GM23338 (cell line): ENCODE results near the gene CCDC3. TPM values are rescaled to one million over a fixed set of nuclear protein-coding genes. Genes with fewer than 3 reads are reported as not detected.

Experiments
- ATAC-seq: fragments of 200-7000 bp; cut with Tn5 transposase; 3 replicates; pipeline ENCODE4 v1.9.1; 2020
- DNase-seq: peaks from one replicate; pipeline ENCODE4 v3.0.0-alpha.2; 2015; ENCODE audit warnings: low spot score
- H2AFZ ChIP-seq: fragments of 200-600 bp; sonication (generic); 2 replicates; pipeline ENCODE4 v1.8.0; 2016; ENCODE audit warnings: antibody characterized with exemption, mild to moderate bottlenecking, moderate library complexity
- H3F3A ChIP-seq: fragments of 200-600 bp; sonication (generic); replicated peaks from 2 replicates; pipeline ENCODE4 v1.8.0; 2017; ENCODE audit warnings: antibody characterized with exemption, mixed run types, low read depth
- H3K27ac ChIP-seq: fragments of 200-600 bp; sonication (generic); 2 replicates; pipeline ENCODE4 v1.6.1; 2016; ENCODE audit warnings: low read depth
- H3K27me3 ChIP-seq: fragments of 200-600 bp; sonication (generic); 2 replicates; pipeline ENCODE4 v1.8.0; 2016; ENCODE audit warnings: mild to moderate bottlenecking, mixed run types, moderate library complexity; ENCODE audit not compliant: insufficient read depth
- H3K36me3 ChIP-seq: fragments of 200-600 bp; sonication (generic); 2 replicates; pipeline ENCODE4 v1.8.0; 2016; ENCODE audit warnings: mild to moderate bottlenecking; ENCODE audit not compliant: insufficient read depth
- H3K4me1 ChIP-seq: fragments of 200-600 bp; sonication (generic); 2 replicates; pipeline ENCODE4 v1.8.0; 2016; ENCODE audit warnings: mild to moderate bottlenecking, moderate library complexity; ENCODE audit not compliant: insufficient read depth
- H3K4me2 ChIP-seq: fragments of 200-600 bp; sonication (generic); 2 replicates; pipeline ENCODE4 v1.7.1; 2017; ENCODE audit warnings: mixed run types
- H3K4me3 ChIP-seq: fragments of 200-600 bp; sonication (generic); 2 replicates; pipeline ENCODE4 v1.6.1; 2016; ENCODE audit warnings: mixed run types
- H3K79me2 ChIP-seq: fragments of 200-600 bp; sonication (generic); replicated peaks from 2 replicates; pipeline ENCODE4 v1.8.0; 2017; ENCODE audit warnings: mild to moderate bottlenecking; ENCODE audit not compliant: insufficient read depth
- H3K9me2 ChIP-seq: fragments of 200-600 bp; sonication (generic); 2 replicates; pipeline ENCODE4 v1.8.0; 2017; ENCODE audit not compliant: insufficient read depth
- H4K20me1 ChIP-seq: fragments of 200-600 bp; sonication (generic); replicated peaks from 2 replicates; pipeline ENCODE4 v1.8.0; 2017; ENCODE audit warnings: mild to moderate bottlenecking; ENCODE audit not compliant: insufficient read depth
- H3K27ac Mint-ChIP-seq: 2 replicates; pipeline ENCODE4 v1.8.0; 2020; ENCODE audit warnings: inconsistent platforms, mild to moderate bottlenecking, moderate library complexity, mixed read lengths
- H3K27me3 Mint-ChIP-seq: 3 replicates; pipeline ENCODE4 v1.8.0; 2022; ENCODE audit warnings: low read depth, mild to moderate bottlenecking, moderate library complexity, mixed read lengths, inconsistent platforms; ENCODE audit not compliant: insufficient read depth, poor library complexity
- H3K36me3 Mint-ChIP-seq: 3 replicates; pipeline ENCODE4 v1.8.0; 2021; ENCODE audit warnings: low read depth, mild to moderate bottlenecking, inconsistent platforms, moderate library complexity, mixed read lengths
- H3K4me1 Mint-ChIP-seq: 3 replicates; pipeline ENCODE4 v1.8.0; 2020; ENCODE audit warnings: mild to moderate bottlenecking, inconsistent platforms, mixed read lengths
- H3K4me3 Mint-ChIP-seq: 3 replicates; pipeline ENCODE4 v1.8.0; 2021; ENCODE audit warnings: moderate library complexity, mild to moderate bottlenecking, inconsistent platforms, mixed read lengths
- H3K9me3 Mint-ChIP-seq: 3 replicates; pipeline ENCODE4 v1.8.0; 2020; ENCODE audit warnings: moderate library complexity, mild to moderate bottlenecking, inconsistent platforms, mixed read lengths
- CREB1 ChIP-seq: fragments of 250-450 bp; sonication (Bioruptor Pico); IDR thresholded peaks from 2 replicates; pipeline ENCODE4 v1.5.0; 2020; ENCODE audit warnings: low read depth, mild to moderate bottlenecking, moderate library complexity
- CTCF ChIP-seq, 2 experiments: fragments of 200-600 bp in 1 of 2; sonication (generic) in 1 of 2; conservative IDR thresholded peaks; 2 replicates each; pipeline versions ENCODE4 v1.5.1 to v1.6.1; 2016 to 2017; ENCODE audit warnings: antibody characterized with exemption in 2 of 2, low read depth in 2 of 2, mild to moderate bottlenecking in 2 of 2, moderate library complexity in 1 of 2
- ETS1 ChIP-seq: IDR thresholded peaks from 2 replicates; pipeline ENCODE4 v1.6.1; 2016; ENCODE audit warnings: antibody characterized with exemption
- EZH2 ChIP-seq: fragments of 200-600 bp; sonication (generic); IDR thresholded peaks from one replicate; pipeline ENCODE4 v1.8.0; 2017; ENCODE audit warnings: antibody characterized with exemption, mild to moderate bottlenecking, low read depth; ENCODE audit not compliant: unreplicated experiment
- EZH2phosphoT487 ChIP-seq: fragments of 200-600 bp; sonication (generic); IDR thresholded peaks from one replicate; pipeline ENCODE4 v1.8.1; 2018; ENCODE audit warnings: antibody characterized with exemption; ENCODE audit not compliant: unreplicated experiment
- JUNB ChIP-seq: IDR thresholded peaks from one replicate; pipeline ENCODE4 v1.6.1; 2016; ENCODE audit warnings: antibody characterized with exemption; ENCODE audit not compliant: unreplicated experiment
- NANOG ChIP-seq: IDR thresholded peaks from 2 replicates; pipeline ENCODE4 v1.6.1; 2016; ENCODE audit warnings: antibody characterized with exemption, borderline replicate concordance
- POLR2AphosphoS5 ChIP-seq: IDR thresholded peaks from 2 replicates; pipeline ENCODE4 v1.6.1; 2016; ENCODE audit warnings: antibody characterized with exemption, low read depth
- REST ChIP-seq: IDR thresholded peaks from one replicate; pipeline ENCODE4 v1.6.1; 2018; ENCODE audit warnings: antibody characterized with exemption; ENCODE audit not compliant: unreplicated experiment
- STAT1 ChIP-seq: IDR thresholded peaks from one replicate; pipeline ENCODE4 v1.6.1; 2016; ENCODE audit warnings: antibody characterized with exemption; ENCODE audit not compliant: unreplicated experiment
- ZNF114 ChIP-seq: fragments of 250-450 bp; sonication (Bioruptor Pico); IDR thresholded peaks from 2 replicates; pipeline ENCODE4 v1.5.0; 2020; ENCODE audit warnings: mild to moderate bottlenecking, moderate library complexity
- ZNF331 ChIP-seq: fragments of 250-450 bp; sonication (Bioruptor Pico); IDR thresholded peaks from 2 replicates; pipeline ENCODE4 v1.5.0; 2020; ENCODE audit warnings: low read depth, mild to moderate bottlenecking, moderate library complexity
- ZNF462 ChIP-seq: fragments of 250-450 bp; sonication (Bioruptor Pico); IDR thresholded peaks from 2 replicates; pipeline ENCODE4 v1.5.0; 2020; ENCODE audit warnings: mild to moderate bottlenecking, moderate library complexity
- polyA plus RNA-seq: library from polyadenylated mRNA; unstranded; fragments of >200 nt; fragmentation: Nextera tagmentation; extraction: Ambion mirVana; gene quantifications from 2 replicates; pipeline ENCODE4 v1.2.1, GENCODE V29; 2016
- total RNA-seq: library from RNA; depleted of rRNA; stranded (reverse); fragments of >200 nt; shearing (Covaris generic); gene quantifications from 2 replicates; pipeline ENCODE4 v1.2.3, GENCODE V29; 2014

Gene CCDC3
- total and polyA plus RNA-seq, 2 experiments from 2014 or later: 1.4 to 5.2 TPM

- Histone ChIP-seq H3K9me2 (no peaks in the 10 kb centered on the region), H3K36me3 (no peaks in the 10 kb centered on the region), H3K79me2 (no peaks in the 10 kb centered on the region), H3K4me2 (no peak overlapping the region), H3F3A (no peaks in the 10 kb centered on the region), H2AFZ (peak overlapping the region; percentile 43; the same call in 1 of the 2 replicates), H4K20me1 (no peaks in the 10 kb centered on the region), H3K27ac (no peak overlapping the region), H3K27me3 (no peaks in the 10 kb centered on the region), H3K4me1 (no peaks in the 10 kb centered on the region), H3K4me3 (no peak overlapping the region)
- peaks cover 4% of the 10 kb centered on the region for H3K27me3 Mint-ChIP-seq
- H3K9me3 Mint-ChIP-seq: no peaks in the 10 kb centered on the region
- no peak overlapping the region for H3K4me3 Mint-ChIP-seq
- H3K36me3 Mint-ChIP-seq: no peaks in the 10 kb centered on the region
- ATAC-seq: no peak
- DNase-seq: no peak
- no peak overlapping the region for H3K27ac Mint-ChIP-seq
- H3K4me1 Mint-ChIP-seq: no peaks in the 10 kb centered on the region
- TF ChIP-seq REST (no peak), ZNF462 (CRISPR knock-in tag) (no peak), ZNF114 (CRISPR knock-in tag) (no peak), ETS1 (no peak), STAT1 (no peak), CREB1 (CRISPR knock-in tag) (no peak), JUNB (no peak), ZNF331 (CRISPR knock-in tag) (no peak), EZH2 (no peak), POLR2AphosphoS5 (no peak), EZH2phosphoT487 (no peak), CTCF (conservative IDR thresholded peaks at IDR 0.05; ENCODE audit: low read depth in 2 of 2) (no peak), NANOG (no peak)
Observed at GRCh38 chr10:12868229-12868628, 133.3 kb downstream of the CCDC3 start.
